Measurements from ENCODE around the gene PLPPR3.

The PLPPR3 gene

DNA sequence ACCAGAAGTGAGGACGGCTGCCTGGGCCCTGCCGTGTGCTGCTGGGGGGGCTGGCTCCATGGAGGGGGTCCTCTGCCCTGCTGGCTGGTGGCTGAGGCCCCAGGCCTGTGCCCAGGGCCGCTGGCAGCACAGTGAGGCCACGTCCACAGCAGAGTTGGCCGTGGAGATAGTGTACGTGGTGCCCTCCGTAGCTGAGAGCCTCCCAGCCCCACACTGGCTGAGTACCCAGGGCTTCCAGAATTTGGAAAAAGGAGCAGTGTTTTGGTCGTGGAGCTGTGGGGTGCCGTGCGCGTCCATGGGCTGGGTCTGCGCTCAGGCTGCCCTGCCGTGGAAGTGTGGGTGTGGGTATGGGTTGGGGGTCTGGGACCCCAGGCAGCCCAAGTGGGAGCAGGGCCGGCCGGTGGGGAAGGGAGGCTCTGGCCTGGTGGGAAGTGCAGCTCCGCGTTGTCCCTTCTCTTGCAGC lies 18.6 kb downstream of the PLPPR3 start:
- no peaks in the 10 kb centered on the region for H3K9me3 ChIP-seq (ENCODE audit: control insufficient read depth, low read length)
- peaks cover 34% of the 10 kb centered on the region for H3K4me1 ChIP-seq (ENCODE audit: control insufficient read depth, insufficient read depth, low read length)
- H3K9ac ChIP-seq (ENCODE audit: low read length) = peak overlapping the region; percentile 60
- no peaks in the 10 kb centered on the region for H3K27me3 ChIP-seq (replicated peaks; ENCODE audit: control insufficient read depth, insufficient read depth, low read length)
- H3K4me3 ChIP-seq (ENCODE audit: low read length) = no peak overlapping the region
- H3K36me3 ChIP-seq (ENCODE audit: control insufficient read depth, insufficient read depth, low read length, severe bottlenecking) = peaks cover 59% of the 10 kb centered on the region
- no peak for DNase-seq (ENCODE audit: low read depth)

GRCh38 chr19:802498-803098 lies 19.2 kb downstream of the PLPPR3 start:
- H3K4me1 ChIP-seq (ENCODE audit: control insufficient read depth, insufficient read depth, low read length) = peaks cover 34% of the 10 kb centered on the region
- peaks cover 54% of the 10 kb centered on the region for H3K36me3 ChIP-seq (ENCODE audit: control insufficient read depth, insufficient read depth, low read length, severe bottlenecking)
- no peaks in the 10 kb centered on the region for H3K9me3 ChIP-seq (ENCODE audit: control insufficient read depth, low read length)
- peak; percentile 24 for DNase-seq (ENCODE audit: low read depth)
- H3K9ac ChIP-seq (ENCODE audit: low read length) = peak overlapping the region; percentile 60
- H3K27me3 ChIP-seq (replicated peaks; ENCODE audit: control insufficient read depth, insufficient read depth, low read length) = no peaks in the 10 kb centered on the region
- H3K4me3 ChIP-seq (ENCODE audit: low read length) = peak overlapping the region; percentile 75

- Histone ChIP-seq H3K27me3 (replicated peaks; ENCODE audit: control insufficient read depth, insufficient read depth, low read length) (no peaks in the 10 kb centered on the region), H3K4me1 (ENCODE audit: control insufficient read depth, insufficient read depth, low read length) (peaks cover 34% of the 10 kb centered on the region), H3K9me3 (ENCODE audit: control insufficient read depth, low read length) (no peaks in the 10 kb centered on the region), H3K9ac (ENCODE audit: low read length) (peak overlapping the region; percentile 60), H3K36me3 (ENCODE audit: control insufficient read depth, insufficient read depth, low read length, severe bottlenecking) (peaks cover 48% of the 10 kb centered on the region), H3K4me3 (ENCODE audit: low read length) (peak overlapping the region; percentile 75)
- peak; percentile 41 for DNase-seq (ENCODE audit: low read depth)
Measured at GRCh38 chr19:801861-802497, 19.8 kb downstream of the PLPPR3 start.

GRCh38 chr19:801030-801860 lies 20.5 kb downstream of the PLPPR3 start:
- H3K9ac ChIP-seq (ENCODE audit: low read length) = peak overlapping the region; percentile 60
- peak; percentile 49 for DNase-seq (ENCODE audit: low read depth)
- H3K36me3 ChIP-seq (ENCODE audit: control insufficient read depth, insufficient read depth, low read length, severe bottlenecking) = peaks cover 40% of the 10 kb centered on the region
- H3K4me1 ChIP-seq (ENCODE audit: control insufficient read depth, insufficient read depth, low read length) = peaks cover 36% of the 10 kb centered on the region
- peak overlapping the region; percentile 75 for H3K4me3 ChIP-seq (ENCODE audit: low read length)
- H3K27me3 ChIP-seq (replicated peaks; ENCODE audit: control insufficient read depth, insufficient read depth, low read length) = no peaks in the 10 kb centered on the region
- no peaks in the 10 kb centered on the region for H3K9me3 ChIP-seq (ENCODE audit: control insufficient read depth, low read length)

DNA sequence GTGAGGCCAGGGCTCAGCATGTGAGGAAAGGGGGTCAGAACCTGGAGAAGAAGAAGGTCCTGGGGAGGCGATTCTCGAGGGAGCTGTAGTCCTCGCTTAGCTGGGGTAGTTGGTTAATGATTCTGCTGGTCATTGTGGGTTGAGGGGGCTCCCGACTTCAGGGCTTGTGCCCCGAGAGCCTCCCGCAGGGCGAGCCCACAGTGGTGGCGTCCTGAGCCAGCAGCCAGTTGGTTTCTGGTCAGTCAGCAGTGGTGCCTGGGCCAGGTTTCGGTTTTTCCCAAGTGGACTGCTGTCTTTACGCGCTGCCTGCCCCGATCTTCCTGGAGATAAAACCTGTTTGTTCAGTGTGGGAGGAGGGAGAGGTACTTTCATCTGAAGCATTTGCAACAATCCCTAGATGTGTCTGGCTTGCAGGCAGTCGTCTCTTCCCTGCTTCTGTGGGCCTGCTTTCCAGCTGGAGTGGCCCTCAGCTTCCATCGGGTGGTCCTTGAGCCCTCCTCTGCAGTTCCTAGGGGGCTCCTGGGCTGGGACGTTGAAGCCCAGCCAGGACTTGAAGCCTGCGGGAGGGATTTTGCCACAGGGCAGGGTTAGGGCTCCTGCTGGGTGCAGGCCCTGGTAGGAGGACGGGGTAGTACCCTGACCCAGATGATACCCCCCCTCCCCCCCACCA lies 21.3 kb downstream of the PLPPR3 start:
- no peaks in the 10 kb centered on the region for H3K27me3 ChIP-seq (replicated peaks; ENCODE audit: control insufficient read depth, insufficient read depth, low read length)
- H3K9ac ChIP-seq (ENCODE audit: low read length) = peak overlapping the region; percentile 98
- no peak for DNase-seq (ENCODE audit: low read depth)
- no peaks in the 10 kb centered on the region for H3K9me3 ChIP-seq (ENCODE audit: control insufficient read depth, low read length)
- peaks cover 44% of the 10 kb centered on the region for H3K4me1 ChIP-seq (ENCODE audit: control insufficient read depth, insufficient read depth, low read length)
- peaks cover 33% of the 10 kb centered on the region for H3K36me3 ChIP-seq (ENCODE audit: control insufficient read depth, insufficient read depth, low read length, severe bottlenecking)
- H3K4me3 ChIP-seq (ENCODE audit: low read length) = peak overlapping the region; percentile 75

DNA sequence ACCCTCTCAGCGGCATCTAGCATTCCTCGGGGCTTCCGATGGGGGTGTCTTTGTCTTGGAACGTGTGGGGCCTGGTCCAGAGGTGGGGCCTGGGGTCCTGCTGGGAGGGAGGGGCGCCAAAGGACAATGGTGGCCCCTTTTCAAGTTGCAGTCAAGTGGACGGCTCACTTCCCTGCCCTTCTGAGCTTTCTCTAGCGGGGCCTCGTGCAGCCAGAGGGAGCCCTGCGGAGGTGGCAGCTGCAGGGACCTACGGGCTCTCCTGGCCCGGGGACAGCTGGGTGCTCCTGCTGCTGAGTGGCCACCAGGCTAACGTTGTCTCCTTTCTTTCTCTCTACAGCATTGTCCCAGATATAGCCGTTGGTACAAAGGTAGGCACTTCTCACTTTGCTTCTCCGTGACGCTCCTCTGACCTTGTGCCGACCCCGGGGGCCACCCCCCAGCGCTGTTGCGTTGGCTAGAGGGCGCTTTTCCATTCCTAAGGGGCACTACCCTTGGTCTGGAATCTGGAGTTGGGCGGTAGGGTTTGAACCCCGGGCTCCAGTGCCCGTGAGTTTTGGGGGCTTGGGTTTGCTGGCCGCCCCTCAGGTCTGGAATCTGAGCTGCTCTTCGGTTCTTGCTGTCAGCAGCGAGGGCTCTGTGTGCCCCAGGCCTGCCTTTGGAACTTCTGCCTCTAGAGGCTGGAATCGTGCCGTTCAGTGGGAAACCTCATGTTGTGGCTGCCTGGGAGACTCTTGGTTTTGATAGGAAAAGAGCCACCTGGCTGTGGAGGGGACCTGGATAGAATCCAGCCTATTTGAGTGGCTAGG lies 22.5 kb downstream of the PLPPR3 start:
- DNase-seq (ENCODE audit: low read depth) = peak; percentile 72
- H3K9ac ChIP-seq (ENCODE audit: low read length) = peak overlapping the region; percentile 98

GRCh38 chr19:798415-799075 lies 23.2 kb downstream of the PLPPR3 start:
- peaks cover 14% of the 10 kb centered on the region for H3K36me3 ChIP-seq (ENCODE audit: control insufficient read depth, insufficient read depth, low read length, severe bottlenecking)
- peak; percentile 59 for DNase-seq (ENCODE audit: low read depth)

More for the DNA sequence above, 22.5 kb downstream of the PLPPR3 start:
- H3K27me3 ChIP-seq (replicated peaks; ENCODE audit: control insufficient read depth, insufficient read depth, low read length) = no peaks in the 10 kb centered on the region
- H3K9me3 ChIP-seq (ENCODE audit: control insufficient read depth, low read length) = no peaks in the 10 kb centered on the region
- H3K4me1 ChIP-seq (ENCODE audit: control insufficient read depth, insufficient read depth, low read length) = peaks cover 48% of the 10 kb centered on the region
- peak overlapping the region; percentile 98 for H3K4me3 ChIP-seq (ENCODE audit: low read length)
- H3K36me3 ChIP-seq (ENCODE audit: control insufficient read depth, insufficient read depth, low read length, severe bottlenecking) = peaks cover 21% of the 10 kb centered on the region

GRCh38 chr19:797528-798414 lies 24.0 kb downstream of the PLPPR3 start:
- peak overlapping the region; percentile 98 for H3K4me3 ChIP-seq (ENCODE audit: low read length)

More at GRCh38 chr19:798415-799075, 23.2 kb downstream of the PLPPR3 start:
- Histone ChIP-seq H3K4me1 (ENCODE audit: control insufficient read depth, insufficient read depth, low read length) (peaks cover 48% of the 10 kb centered on the region), H3K9ac (ENCODE audit: low read length) (peak overlapping the region; percentile 98), H3K9me3 (ENCODE audit: control insufficient read depth, low read length) (no peaks in the 10 kb centered on the region), H3K27me3 (replicated peaks; ENCODE audit: control insufficient read depth, insufficient read depth, low read length) (no peaks in the 10 kb centered on the region), H3K4me3 (ENCODE audit: low read length) (peak overlapping the region; percentile 98)

DNA sequence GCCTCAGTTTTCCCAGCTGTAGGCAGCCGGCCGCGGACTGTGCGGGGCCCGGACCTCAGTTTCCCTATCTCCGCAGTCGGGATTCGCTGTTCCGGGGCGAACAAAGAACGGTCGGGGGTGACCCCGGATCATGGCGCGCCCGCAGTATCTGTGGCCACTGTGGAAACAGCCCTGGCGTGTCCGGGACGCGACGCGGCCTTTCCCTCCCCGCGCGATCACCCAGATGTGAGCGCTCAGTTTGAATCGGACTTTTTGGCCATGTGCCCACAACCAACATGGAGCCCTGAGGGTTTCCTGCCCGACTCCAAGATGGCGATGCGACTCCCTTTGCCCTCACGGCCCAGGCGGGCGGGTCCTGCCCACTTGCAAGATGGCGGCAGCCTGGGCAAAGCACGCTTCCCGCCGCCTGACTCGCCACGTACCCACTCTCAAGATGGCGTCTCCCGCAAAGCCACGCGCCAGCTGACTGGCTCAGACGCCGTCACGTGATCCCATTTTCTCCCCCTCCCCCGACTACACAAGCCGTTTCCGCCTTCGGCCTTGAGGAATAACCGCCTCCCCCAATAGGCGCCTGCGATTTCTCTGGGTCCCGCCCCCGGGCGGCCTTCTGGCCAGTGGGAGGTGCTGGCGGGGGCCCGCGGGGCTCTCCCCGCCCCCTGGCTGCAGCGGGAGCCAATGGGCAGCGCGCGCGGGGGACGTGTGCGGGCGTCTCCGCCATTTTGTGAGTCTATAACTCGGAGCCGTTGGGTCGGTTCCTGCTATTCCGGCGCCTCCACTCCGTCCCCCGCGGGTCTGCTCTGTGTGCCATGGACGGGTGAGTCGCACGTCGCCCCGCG lies 24.8 kb downstream of the PLPPR3 start, which contains the start of gene PTBP1:
Gene PTBP1 (plus strand): TSS at position 761 of the 836 bp plus-strand sequence. CDS start 46 bp downstream, at position 807.
- H3K9me3 ChIP-seq (ENCODE audit: control insufficient read depth, low read length) = no peaks in the 10 kb centered on the region
- DNase-seq (ENCODE audit: low read depth) = peak; percentile 100
- H3K36me3 ChIP-seq (ENCODE audit: control insufficient read depth, insufficient read depth, low read length, severe bottlenecking) = peaks cover 12% of the 10 kb centered on the region
- peak within 1 kb of the TSS; percentile 98 for H3K9ac ChIP-seq (ENCODE audit: low read length)
- H3K27me3 ChIP-seq (replicated peaks; ENCODE audit: control insufficient read depth, insufficient read depth, low read length) = no peaks in the 10 kb centered on the region
- H3K4me3 ChIP-seq (ENCODE audit: low read length) = peak within 1 kb of the TSS; percentile 98
- peaks cover 40% of the 10 kb centered on the region for H3K4me1 ChIP-seq (ENCODE audit: control insufficient read depth, insufficient read depth, low read length)

More at GRCh38 chr19:797528-798414, 24.0 kb downstream of the PLPPR3 start:
- H3K9me3 ChIP-seq (ENCODE audit: control insufficient read depth, low read length) = no peaks in the 10 kb centered on the region
- peak overlapping the region; percentile 98 for H3K9ac ChIP-seq (ENCODE audit: low read length)
- H3K27me3 ChIP-seq (replicated peaks; ENCODE audit: control insufficient read depth, insufficient read depth, low read length) = no peaks in the 10 kb centered on the region
- H3K4me1 ChIP-seq (ENCODE audit: control insufficient read depth, insufficient read depth, low read length) = peaks cover 48% of the 10 kb centered on the region
- peaks cover 12% of the 10 kb centered on the region for H3K36me3 ChIP-seq (ENCODE audit: control insufficient read depth, insufficient read depth, low read length, severe bottlenecking)
- peak; percentile 95 for DNase-seq (ENCODE audit: low read depth)

Measured in adipocyte (in vitro differentiated cells).